ENCODE data around the gene WWOX.
A peak's percentile ranks its signal among the peaks of the same experiment; 100 is the strongest.

WWOX gene

DNA sequence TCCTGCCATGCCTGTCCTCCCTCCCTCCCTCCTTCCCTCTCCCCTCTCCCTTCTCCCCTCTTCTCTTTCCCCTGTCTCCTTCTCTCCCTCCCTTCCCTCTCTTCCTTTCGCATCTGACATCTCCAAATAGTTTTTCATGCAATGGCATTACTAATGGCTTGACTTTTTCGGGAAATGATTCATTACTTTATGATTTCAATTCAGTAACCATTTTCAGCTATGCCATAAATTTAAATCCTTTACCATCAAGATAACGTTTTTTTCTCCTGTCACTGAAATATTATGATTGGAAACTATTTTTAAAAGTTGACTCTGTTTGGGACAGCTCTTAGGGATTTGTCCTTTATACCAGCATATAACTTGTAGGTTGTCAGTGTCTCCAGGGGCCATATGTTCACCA lies 201.0 kb downstream of the WWOX start:
- DNase-seq (ENCODE audit: low spot score) = no peak

DNA sequence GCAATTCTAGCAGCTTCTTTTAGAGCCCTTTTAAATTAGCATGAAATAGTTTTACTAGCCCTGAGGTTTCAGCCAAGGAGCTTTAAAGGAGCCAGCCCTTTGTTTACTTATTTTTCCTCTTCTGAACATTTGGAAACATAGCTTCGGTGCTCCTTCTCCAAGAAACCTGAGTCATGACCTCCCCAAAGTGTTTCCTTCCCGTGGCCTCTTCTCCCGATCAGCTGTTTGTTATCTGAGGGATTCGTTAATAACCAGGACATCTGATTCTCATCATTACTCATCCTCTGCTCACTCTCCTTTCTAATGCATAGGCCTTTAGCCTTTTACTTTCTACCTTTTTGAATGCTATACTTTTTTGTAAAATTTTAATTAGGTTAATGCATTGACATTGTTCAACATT lies 204.5 kb downstream of the WWOX start:
- no peak for DNase-seq (ENCODE audit: low spot score)

DNA sequence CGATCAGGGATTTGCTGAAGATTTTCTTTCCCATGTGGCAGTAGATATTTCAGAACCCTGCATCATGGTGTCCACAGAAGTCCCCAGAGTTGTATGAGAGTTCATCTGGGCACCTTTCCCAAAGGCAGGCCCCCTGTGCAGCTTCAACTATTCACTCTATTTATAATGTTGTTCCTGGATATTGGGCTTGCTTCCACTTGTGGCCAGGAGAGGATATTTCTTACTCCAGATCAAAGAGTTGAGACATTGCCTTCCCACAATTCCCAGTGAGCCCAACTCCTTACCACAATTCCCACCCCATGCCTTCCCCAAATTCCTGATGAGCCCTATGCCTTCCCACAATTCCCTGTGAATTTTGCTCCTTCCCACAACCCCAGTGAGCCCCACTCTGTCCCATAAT lies 206.9 kb downstream of the WWOX start:
- no peak for DNase-seq (ENCODE audit: low spot score)

DNA sequence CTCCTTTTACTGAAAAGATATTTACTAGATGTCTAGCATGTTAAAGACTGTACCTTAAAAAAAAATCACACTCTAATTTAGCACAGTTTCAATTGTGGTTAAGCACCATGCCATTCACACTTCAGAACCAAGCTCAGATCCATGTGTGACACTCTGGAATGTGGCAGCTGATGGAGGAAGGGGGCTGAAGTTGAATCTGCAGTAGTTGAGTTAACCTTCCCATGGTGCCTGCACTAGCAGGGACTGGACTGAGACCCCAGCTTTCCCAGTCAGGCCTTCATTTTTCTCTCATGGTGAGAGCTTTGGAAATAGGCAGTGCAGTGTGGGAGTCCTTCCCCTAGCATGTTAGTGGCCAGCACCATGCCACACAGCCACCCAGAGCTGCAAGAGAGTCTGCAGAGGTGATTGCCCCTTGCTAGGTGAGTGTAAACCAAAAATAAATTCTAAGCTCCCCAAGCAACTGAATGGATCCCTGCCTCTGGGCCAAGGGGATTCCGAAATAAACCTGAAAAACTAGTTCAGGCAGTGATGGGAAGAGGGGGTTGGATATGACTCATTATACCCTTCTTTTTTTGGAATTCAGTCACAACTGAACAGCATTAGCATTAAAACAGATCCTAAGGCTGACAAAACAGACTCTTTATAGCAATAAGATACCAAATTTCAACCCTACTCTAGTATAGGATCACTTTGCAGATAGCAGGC lies 208.5 kb downstream of the WWOX start:
- DNase-seq (ENCODE audit: low spot score) = no peak

DNA sequence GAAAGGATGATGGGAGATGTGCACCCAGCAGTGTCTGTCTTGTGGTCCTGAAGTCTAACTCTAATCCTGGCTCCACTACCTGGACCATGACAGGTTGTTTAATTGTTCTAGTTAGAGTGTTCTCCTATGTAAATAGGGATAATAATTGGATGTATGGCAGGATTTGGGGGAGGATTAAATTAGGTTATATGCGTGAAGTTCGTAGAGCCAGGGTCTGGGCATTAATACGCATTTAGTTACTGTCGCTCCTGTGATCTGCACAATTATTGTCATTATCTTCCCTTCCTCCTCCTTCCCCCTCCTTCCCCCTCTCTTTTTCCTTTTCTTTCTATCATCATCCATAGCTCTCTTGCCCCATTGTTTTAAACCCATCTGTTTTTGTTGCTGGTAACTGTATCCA lies 210.3 kb downstream of the WWOX start:
- no peak for DNase-seq (ENCODE audit: low spot score)

DNA sequence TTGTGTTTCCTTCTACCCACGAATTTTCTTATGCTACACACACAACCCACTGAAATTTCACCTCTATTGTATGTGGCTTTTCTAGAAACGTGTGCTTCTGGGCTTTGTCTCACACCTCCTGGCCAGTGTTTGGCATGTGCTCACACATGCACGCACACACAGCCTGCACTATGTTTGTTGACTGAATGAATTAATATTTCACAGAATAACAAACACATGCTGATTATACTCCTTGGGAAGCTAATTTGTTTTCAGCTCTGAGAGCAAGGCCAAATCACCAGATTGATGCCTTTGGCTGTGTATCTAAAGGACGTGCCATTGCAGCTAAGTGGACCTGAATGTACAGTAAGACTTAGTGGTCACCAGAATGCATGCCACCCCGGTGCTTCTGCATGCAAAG lies 210.7 kb downstream of the WWOX start:
- no peak for DNase-seq (ENCODE audit: low spot score)

DNA sequence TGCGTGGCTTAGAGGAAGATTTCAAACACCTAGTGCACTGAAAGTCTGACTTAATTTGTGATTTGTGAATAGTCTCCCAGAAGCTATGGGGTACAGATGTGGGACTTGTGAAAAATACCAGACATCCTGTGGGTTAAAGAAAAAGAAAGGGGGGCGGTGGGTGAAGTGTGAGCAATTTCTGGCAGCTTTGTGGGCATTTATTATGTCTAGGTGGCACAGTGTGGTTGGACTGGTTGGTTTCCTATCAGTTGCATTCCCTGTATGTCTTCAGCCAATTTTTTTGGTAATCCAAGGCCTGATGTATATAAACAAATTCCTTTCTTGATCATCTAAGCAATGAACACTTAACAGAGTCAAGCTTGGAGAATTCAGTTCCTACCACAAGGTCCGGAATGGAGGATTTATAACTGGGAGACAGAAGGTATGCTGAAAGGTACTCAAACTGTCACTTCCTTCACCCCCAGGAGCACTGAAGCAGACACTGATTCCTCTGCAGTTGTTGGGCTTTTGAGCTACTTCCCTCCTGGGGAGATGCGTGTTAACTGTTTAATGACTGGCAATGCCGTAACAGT lies 211.6 kb downstream of the WWOX start:
- DNase-seq (ENCODE audit: low spot score) = no peak

DNA sequence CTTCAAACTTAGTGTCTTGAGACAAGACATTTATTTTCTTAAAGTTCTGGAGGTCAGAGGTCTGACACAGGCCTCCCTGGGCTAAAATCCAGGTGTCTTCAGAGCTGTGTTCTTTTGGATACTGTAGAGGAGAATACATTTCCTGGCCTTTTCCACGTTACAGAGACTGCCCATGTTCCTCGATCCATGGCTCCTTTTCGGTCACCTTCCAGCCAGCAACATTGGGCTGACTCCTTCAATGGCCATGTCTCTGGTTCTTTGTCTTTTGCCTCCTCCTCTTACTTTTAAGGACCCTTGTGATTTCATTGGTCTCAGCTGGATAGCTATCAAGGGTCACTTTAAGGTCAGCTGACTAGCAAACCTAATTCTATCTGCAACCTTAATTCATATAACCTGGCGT lies 212.4 kb downstream of the WWOX start:
- no peak for DNase-seq (ENCODE audit: low spot score)

DNA sequence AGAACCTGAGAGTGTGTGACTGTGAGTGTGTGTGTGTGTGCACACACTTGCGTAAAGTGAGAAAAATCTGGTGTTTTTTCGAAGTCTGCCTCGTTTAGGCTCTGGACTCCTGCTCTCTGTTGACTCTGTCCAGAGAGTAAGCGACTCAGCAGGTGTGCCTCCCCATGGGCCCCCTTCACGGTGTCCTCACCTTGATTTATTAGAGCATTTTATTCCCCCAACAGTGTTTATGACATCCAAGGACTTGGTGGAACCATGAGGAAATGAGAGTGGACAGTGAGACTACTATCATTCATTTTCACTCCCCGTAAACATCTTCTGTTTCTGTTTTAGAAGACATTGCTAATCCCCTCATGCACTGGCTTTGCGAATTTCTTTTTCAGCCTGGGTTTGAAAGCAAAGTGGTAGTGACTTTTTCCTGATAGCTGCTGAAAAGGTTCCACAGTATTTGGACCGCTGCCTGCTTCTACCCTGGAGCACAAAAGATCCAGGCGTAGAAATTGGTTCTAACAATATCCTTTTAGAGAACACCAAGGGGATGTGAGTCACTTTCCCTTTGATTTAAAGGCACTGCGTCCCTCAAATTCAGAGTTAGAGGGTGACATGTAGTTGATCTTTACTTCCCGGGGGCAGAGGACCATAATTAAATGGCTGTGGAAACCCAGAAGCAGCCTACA lies 218.2 kb downstream of the WWOX start:
- no peak for DNase-seq (ENCODE audit: low spot score)

DNA sequence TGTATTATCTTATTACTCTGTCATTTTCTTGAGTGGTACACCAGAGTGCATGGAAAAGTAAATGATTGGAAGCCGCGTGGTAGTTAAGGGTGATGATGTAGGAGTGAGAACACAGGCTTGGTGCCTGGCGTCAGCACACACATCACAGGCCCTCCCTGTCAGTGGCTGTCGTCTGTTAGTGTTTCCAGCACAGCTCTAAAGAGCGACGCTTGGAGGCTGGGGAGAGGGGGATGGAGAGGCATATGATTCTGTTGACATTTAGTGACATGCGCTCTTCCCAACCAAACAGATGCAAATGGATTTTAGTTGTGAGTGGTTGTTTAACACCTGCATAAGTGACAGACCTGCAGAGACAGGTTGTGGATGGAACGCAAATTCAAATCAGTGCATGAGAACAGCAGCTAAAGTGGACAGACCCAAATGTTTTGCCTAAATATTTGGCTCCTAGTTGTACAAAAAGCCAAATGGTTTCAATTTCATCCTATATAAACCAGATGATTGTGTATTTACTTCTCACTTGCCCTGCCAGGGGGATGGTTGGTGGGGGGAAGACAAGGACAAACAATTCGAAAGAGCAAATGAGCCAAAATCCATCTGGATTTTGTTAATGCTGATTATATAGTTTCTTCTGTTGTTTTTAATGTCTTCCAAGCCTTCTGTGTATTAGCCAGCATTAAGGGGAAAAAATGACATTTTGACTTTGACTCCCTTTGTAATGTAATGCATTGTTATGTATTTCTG lies 222.3 kb downstream of the WWOX start:
- DNase-seq (ENCODE audit: low spot score) = no peak

DNA sequence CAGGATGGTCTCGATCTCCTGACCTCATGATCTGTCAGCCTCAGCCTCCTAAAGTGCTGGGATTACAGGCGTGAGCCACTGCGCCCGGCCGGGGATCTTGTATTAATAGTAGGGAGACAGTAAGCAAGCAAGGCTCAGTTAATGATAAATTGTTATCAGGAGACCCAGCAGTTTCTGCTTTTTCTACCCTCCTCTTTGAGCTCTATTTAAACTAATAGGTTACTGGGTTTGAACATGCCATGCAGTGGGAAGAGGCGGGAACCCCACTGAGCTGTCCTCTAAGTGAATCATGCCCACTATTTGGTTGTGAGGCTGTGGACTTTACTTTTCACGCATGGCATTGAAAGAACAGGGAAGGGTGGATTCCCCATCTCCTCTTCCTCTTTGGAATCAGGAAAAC lies 223.9 kb downstream of the WWOX start:
- DNase-seq (ENCODE audit: low spot score) = no peak

DNA sequence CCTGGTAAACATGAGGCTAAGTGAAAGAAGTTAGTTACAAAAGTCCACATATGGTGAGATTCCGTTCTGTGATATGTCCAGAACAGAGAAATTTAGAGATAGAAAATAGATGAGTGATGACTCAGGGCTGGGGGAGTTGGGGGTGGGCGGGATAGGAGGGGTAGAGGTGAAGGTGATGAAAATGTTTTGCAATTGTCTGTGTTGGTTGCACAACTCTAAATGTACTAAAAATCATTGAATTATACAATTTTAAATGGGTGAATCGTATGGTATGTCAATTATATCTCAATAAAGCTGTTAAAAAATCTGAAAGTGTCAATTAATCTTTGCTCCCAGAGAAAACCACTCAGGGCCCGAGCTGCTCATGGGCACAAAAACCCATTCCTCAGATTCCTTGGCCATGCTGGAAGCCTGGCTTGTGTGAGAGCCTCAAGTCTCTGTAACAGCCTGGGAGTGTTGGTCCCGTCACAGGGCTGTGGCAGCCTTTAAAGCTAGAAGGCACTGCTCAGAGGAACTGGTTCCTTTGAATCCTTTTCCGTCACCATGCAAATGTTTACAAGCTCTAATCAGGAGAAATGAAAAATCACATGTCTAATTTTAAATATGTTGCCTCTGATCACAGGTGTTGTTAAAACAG lies 225.3 kb downstream of the WWOX start:
- DNase-seq (ENCODE audit: low spot score) = peak; percentile 1

DNA sequence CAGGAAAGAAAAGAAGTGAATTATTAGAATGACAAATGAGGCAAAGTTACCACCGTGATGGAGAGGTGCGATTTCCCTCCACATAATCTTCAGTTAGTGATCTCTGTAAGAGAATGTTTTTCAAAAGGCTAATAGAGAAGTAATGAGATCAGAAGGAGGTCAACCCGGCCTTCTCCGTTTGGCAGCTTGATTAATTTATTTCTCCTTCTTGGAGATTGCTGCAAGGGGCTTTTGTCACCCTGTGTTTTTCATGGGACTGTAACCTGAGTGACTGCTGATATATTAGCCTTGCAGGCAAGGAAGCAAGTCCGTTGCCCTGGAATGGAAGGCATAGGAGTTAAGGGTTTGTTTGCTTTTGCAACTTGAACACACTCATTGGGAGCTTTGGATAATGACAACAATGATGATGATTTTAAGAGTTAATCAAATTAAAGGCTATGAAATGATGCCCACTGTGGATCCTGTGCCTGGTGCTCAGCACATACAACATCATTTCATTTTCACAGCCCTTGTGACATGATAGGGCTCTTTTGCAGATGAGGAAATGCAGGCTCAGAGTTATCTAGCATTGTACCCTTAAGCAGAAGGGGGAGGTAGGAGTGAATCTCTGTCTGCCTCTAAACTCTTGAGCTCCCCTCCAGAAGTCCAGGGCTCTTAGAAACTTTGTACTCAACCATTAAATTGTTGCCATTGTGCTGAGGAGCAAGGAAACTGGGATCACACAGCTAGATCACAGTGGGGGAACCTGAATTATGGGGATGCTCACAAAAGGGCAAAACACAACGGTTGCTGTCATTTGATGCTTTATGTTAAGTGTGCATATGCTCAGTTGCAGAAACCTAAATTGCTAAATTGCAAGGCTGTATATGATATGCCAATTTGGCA lies 226.3 kb downstream of the WWOX start:
- DNase-seq (ENCODE audit: low spot score) = peak; percentile 1

DNA sequence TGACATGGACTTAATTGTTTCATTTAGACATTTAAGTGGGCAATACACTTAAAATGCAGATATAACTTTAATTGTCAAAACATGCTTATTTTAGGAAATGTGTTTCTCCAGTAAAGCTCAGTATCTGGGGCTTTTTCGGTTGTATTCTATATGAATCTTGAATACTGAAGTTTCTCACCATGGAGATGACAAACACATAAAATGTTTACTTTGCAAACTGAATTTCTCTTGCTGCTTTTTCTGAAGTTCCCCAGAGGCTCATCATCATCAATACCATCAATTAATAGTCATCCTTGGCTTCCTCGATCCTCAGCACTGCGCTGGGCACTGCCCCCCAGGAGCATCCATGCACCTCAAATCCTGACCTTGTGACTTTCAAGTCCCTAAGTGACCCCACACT lies 227.3 kb downstream of the WWOX start:
- DNase-seq (ENCODE audit: low spot score) = peak; percentile 0

DNA sequence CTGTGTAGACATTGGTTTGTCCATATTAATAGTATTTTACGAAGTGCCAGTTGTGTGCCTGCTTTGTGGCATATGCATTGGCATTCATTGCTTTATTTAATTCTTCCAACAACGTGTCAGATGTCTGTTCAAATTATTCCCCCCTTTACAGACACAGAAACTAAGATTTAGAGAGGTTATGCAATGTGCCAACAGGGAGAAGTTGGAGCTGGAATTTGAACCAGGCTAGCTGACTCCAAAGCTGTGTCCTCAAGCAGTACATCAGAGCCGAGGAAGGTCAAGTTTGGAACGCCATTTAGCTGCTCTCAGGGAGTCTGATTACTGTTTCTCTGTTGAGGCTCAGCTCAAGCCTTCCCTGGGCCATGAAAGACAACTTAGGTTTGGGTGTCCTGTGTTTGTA lies 232.3 kb downstream of the WWOX start:
- DNase-seq (ENCODE audit: low spot score) = no peak

DNA sequence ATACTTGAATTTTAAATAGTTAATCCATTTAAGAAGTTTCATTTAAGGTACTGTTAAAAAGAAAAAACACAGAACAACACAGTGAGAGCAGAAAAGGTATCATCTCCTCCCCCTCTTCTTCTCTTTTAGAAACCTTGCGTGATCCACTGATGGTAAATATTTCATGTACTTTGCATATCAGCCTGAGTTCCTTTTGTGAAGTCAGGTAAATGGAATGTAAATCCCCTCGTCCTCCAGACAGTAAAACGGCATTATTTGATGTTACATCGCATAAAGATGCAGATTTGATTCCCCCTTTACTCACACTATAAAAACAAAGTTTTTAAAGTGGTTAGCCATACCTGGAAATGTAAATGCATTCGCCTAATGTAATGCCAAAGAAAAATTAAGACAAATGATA lies 234.4 kb downstream of the WWOX start:
- DNase-seq (ENCODE audit: low spot score) = no peak

DNA sequence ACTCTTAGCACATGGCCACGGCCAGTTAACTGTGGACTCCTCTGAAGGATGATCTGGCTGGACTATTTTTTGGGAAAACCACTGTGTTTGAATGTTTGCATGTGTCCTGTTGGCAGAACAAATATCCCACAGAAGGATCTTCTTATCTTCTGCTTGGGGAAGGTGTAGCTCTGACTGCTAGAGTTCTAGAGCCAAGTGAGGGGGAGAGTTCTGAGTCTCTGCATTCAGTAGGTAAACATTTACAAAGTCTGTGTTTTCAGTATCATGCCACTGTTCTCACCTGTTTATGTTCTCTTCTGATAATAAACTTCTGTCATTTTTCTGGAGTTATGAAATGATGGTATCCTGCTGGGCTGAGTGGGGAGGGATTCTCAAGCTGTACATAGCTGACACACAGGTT lies 241.1 kb downstream of the WWOX start:
- no peak for DNase-seq (ENCODE audit: low spot score)

DNA sequence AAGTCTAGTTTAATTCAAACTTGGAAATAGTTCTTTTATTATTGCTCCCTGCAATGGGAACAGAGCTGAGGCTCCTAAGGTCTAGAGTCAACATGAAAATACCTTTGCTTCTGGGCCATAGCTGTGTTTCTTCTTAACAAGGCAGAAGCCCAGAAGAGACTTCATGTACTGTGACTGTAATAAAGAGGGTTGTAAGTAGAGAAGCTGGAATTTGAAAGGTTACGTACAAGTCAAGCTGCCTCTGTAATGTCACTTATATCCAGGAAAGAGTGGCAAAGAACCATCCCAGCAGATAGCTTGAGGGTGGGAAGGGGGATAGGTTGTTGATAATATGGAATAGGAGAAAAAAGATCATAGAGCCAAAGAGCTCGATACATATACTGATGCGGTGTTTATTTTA lies 248.6 kb downstream of the WWOX start:
- DNase-seq (ENCODE audit: low spot score) = no peak

DNA sequence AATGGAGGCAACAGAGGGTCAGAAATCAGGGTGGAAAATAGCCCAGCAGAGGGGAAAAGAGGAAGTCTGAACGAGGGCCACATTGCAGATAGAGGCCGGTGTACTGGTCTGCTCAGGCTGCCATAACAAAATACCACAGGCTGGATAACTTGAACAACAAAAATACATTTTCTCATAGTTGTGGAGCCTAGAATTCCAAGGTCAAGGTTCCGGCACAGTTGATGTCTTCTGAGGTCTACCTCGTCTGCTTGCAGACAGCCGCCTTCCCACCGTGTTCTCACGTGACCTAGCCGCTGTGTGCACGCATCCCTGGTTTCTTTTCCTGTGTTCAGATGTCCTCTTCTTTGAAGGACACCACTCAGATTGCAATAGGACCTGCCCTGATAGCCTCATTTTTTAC lies 249.4 kb downstream of the WWOX start:
- DNase-seq (ENCODE audit: low spot score) = no peak

DNA sequence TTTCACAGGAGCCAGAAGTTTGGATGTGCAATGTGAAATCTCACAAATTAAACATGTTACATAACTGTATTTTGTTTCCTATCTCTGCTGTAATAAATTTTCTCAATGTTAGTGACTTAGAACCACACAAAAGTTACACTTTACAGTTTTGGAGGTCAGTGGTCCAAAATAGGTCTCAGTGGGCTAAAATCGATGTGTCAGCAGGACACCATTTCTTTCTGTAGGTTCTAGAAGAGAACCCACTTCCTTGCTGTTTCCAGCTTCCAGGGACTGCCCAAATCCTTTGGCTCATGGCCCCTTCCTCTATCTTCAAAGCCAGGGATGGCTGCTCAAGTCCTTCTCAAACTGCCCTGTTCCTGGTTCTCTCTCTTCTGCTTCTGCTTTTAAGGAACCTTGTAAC lies 252.7 kb downstream of the WWOX start:
- DNase-seq (ENCODE audit: low spot score) = peak; percentile 0

DNA sequence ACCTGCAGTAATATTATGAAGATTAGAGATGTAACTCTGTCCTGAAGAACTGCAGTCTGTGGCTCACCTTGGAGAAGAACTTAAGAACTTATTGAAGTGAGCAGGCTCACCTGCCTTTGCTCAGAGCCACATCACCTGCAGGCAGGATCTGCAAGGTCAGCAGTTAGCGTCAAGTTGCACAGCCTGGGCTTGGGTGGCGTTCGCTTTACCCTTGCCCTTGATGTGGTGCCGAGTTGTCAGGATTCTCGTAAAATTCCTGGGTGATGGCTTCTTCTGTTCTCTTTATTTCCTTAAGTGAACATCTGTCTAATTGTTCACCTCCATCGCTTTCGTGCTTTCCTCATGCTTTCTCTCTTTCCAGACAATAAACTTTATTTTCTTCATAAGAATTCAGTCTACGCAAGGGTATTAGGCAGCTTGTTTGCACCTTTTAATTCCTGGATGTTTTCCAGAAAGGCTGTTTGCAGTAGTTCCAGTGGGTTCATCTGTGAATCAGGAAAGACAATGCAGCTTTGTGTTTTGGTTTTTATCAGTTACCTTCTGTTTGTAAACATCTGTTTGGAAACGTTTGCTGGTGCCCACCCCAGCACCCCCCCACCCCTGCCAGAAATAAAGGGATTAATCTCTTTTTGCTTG lies 254.3 kb downstream of the WWOX start:
- no peak for DNase-seq (ENCODE audit: low spot score)

All from hematopoietic multipotent progenitor cell treated with erythropoietin and hydrocortisone succinate and interleukin-3 and kit ligand, for 15 days (in vitro differentiated cells).